ENCODE data around the gene ZNF614. TPM values are rescaled to one million over a fixed set of nuclear protein-coding genes. Genes with fewer than 3 reads are reported as not detected.

The ZNF614 gene
- total and polyA plus RNA-seq, 9 of the 15 experiments (the other 6 are each of a cell fraction or from before 2014, with no cell fraction given) = 4.9 to 16.3 (median 11.4) TPM

DNA sequence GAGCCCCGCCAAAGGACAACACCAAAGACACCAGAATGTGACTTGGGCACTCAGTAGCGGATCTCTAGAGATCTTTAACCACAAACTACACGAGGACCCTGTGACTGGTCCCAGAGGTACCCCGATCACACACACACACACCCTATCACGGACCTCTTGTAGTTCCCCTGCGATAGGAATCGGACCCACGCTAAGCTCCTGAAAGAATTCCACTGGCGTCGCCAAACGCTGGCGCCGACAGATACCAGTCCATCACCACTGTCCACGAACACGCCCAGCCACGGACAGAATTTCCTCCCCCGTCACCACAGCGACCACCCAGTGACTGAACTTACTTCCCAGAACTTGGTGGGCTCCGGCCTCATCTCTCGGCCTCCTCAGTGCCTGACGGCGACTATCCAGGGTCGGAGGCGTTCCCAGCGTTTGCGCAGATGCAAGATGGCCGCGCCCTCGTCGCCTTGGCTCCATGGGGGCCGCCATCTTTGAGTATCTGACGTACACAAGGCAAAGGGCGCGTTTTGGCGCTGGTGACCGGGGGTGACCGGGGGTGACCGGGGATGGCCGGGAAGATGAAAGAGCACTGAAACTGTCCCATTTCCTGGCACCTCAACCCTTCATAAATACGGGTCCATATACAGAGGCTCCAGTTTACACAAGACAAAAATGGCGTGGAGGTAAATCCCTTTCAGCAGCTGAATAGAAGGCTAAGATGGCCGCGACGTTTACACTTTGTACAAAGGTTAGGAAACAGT lies 20.2 kb downstream of the ZNF614 start, which contains the start of gene ZNF615 (continued):
- TF ChIP-seq, protein P1, sequence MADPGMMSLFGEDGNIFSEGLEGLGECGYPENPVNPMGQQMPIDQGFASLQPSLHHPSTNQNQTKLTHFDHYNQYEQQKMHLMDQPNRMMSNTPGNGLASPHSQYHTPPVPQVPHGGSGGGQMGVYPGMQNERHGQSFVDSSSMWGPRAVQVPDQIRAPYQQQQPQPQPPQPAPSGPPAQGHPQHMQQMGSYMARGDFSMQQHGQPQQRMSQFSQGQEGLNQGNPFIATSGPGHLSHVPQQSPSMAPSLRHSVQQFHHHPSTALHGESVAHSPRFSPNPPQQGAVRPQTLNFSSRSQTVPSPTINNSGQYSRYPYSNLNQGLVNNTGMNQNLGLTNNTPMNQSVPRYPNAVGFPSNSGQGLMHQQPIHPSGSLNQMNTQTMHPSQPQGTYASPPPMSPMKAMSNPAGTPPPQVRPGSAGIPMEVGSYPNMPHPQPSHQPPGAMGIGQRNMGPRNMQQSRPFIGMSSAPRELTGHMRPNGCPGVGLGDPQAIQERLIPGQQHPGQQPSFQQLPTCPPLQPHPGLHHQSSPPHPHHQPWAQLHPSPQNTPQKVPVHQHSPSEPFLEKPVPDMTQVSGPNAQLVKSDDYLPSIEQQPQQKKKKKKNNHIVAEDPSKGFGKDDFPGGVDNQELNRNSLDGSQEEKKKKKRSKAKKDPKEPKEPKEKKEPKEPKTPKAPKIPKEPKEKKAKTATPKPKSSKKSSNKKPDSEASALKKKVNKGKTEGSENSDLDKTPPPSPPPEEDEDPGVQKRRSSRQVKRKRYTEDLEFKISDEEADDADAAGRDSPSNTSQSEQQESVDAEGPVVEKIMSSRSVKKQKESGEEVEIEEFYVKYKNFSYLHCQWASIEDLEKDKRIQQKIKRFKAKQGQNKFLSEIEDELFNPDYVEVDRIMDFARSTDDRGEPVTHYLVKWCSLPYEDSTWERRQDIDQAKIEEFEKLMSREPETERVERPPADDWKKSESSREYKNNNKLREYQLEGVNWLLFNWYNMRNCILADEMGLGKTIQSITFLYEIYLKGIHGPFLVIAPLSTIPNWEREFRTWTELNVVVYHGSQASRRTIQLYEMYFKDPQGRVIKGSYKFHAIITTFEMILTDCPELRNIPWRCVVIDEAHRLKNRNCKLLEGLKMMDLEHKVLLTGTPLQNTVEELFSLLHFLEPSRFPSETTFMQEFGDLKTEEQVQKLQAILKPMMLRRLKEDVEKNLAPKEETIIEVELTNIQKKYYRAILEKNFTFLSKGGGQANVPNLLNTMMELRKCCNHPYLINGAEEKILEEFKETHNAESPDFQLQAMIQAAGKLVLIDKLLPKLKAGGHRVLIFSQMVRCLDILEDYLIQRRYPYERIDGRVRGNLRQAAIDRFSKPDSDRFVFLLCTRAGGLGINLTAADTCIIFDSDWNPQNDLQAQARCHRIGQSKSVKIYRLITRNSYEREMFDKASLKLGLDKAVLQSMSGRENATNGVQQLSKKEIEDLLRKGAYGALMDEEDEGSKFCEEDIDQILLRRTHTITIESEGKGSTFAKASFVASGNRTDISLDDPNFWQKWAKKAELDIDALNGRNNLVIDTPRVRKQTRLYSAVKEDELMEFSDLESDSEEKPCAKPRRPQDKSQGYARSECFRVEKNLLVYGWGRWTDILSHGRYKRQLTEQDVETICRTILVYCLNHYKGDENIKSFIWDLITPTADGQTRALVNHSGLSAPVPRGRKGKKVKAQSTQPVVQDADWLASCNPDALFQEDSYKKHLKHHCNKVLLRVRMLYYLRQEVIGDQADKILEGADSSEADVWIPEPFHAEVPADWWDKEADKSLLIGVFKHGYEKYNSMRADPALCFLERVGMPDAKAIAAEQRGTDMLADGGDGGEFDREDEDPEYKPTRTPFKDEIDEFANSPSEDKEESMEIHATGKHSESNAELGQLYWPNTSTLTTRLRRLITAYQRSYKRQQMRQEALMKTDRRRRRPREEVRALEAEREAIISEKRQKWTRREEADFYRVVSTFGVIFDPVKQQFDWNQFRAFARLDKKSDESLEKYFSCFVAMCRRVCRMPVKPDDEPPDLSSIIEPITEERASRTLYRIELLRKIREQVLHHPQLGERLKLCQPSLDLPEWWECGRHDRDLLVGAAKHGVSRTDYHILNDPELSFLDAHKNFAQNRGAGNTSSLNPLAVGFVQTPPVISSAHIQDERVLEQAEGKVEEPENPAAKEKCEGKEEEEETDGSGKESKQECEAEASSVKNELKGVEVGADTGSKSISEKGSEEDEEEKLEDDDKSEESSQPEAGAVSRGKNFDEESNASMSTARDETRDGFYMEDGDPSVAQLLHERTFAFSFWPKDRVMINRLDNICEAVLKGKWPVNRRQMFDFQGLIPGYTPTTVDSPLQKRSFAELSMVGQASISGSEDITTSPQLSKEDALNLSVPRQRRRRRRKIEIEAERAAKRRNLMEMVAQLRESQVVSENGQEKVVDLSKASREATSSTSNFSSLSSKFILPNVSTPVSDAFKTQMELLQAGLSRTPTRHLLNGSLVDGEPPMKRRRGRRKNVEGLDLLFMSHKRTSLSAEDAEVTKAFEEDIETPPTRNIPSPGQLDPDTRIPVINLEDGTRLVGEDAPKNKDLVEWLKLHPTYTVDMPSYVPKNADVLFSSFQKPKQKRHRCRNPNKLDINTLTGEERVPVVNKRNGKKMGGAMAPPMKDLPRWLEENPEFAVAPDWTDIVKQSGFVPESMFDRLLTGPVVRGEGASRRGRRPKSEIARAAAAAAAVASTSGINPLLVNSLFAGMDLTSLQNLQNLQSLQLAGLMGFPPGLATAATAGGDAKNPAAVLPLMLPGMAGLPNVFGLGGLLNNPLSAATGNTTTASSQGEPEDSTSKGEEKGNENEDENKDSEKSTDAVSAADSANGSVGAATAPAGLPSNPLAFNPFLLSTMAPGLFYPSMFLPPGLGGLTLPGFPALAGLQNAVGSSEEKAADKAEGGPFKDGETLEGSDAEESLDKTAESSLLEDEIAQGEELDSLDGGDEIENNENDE (IDR thresholded peaks at IDR 0.05; ENCODE audit: low read depth, low read length) = no peak
- TF ChIP-seq ESRRB (CRISPR knock-in tag; IDR thresholded peaks at IDR 0.05; ENCODE audit: borderline replicate concordance) (no peak), NFATC3 (IDR thresholded peaks at IDR 0.05) (no peak), ARID2 (IDR thresholded peaks at IDR 0.05) (peak; percentile 36; the same call in 1 of the 2 replicates), BRF1 (IDR thresholded peaks at IDR 0.05; ENCODE audit: borderline replicate concordance, extremely low read depth, insufficient read length) (no peak), ELF2 (CRISPR knock-in tag; IDR thresholded peaks at IDR 0.05) (no peak), THRB (CRISPR knock-in tag; conservative IDR thresholded peaks at IDR 0.05) (no peak), FOXJ3 (CRISPR knock-in tag; IDR thresholded peaks at IDR 0.05) (no peak), ZNF274 (IDR thresholded peaks at IDR 0.05; ENCODE audit: borderline replicate concordance, low read depth, low read length) (no peak), MCM7 (IDR thresholded peaks at IDR 0.05) (no peak), ETV1 (tag; conservative IDR thresholded peaks at IDR 0.05; ENCODE audit: low read depth) (no peak), KDM1A (IDR thresholded peaks at IDR 0.05) (no peak), SMARCE1 (IDR thresholded peaks at IDR 0.05) (no peak), ZNF780A (CRISPR knock-in tag; IDR thresholded peaks at IDR 0.05) (no peak)
- TF ChIP-seq, protein P2, sequence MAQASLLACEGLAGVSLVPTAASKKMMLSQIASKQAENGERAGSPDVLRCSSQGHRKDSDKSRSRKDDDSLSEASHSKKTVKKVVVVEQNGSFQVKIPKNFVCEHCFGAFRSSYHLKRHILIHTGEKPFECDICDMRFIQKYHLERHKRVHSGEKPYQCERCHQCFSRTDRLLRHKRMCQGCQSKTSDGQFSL (CRISPR knock-in tag; IDR thresholded peaks at IDR 0.05) = no peak
- TF ChIP-seq, protein P2 (tag; IDR thresholded peaks at IDR 0.05) = no peak

All from K562 (cell line).